B cell (primary cell): ENCODE data around the gene NREP.

ENCODE experiments used
- CTCF ChIP-seq: fragments of 200-600 bp; IDR thresholded peaks from one replicate; pipeline ENCODE4 v1.8.0; 2022; ENCODE audit warnings: antibody characterized with exemption, mild to moderate bottlenecking
- EZH2 ChIP-seq: IDR thresholded peaks from 2 replicates; pipeline ENCODE4 v1.6.1; 2012; ENCODE audit warnings: borderline replicate concordance, low read depth, mild to moderate bottlenecking, moderate library complexity, low read length; ENCODE audit not compliant: insufficient read depth, poor library complexity, severe bottlenecking

- no peak for TF ChIP-seq CTCF
- TF ChIP-seq EZH2 = no peak
Measured at GRCh38 chr5:111682121-111682520, 74.9 kb downstream of the NREP start.
